Neural progenitor cell (in vitro differentiated cells): ENCODE data around the gene UCP3. TPM values are rescaled to one million over a fixed set of nuclear protein-coding genes. Genes with fewer than 3 reads are reported as not detected.

Experiments used
- DNase-seq: peaks from one replicate; pipeline ENCODE4 v3.0.0-alpha.2; 2016; ENCODE audit warnings: low spot score
- H2AFZ ChIP-seq: fragments of 200-600 bp; sonication (generic); replicated peaks from 2 replicates; pipeline ENCODE4 v1.6.1; 2016; ENCODE audit warnings: antibody characterized with exemption
- H3F3A ChIP-seq: fragments of 200-600 bp; sonication (generic); 2 replicates; pipeline ENCODE4 v1.6.1; 2016; ENCODE audit warnings: antibody characterized with exemption, low read depth
- H3K27ac ChIP-seq: fragments of 200-600 bp; sonication (generic); 2 replicates; pipeline ENCODE4 v1.5.1; 2016; ENCODE audit warnings: mild to moderate bottlenecking
- H3K27me3 ChIP-seq: fragments of 200-600 bp; sonication (generic); 2 replicates; pipeline ENCODE4 v1.6.1; 2016; ENCODE audit warnings: mild to moderate bottlenecking, moderate library complexity
- H3K36me3 ChIP-seq: fragments of 200-600 bp; sonication (generic); 2 replicates; pipeline ENCODE4 v1.5.1; 2016
- H3K4me1 ChIP-seq: fragments of 200-600 bp; sonication (generic); 2 replicates; pipeline ENCODE4 v1.6.1; 2016; ENCODE audit warnings: mixed run types
- H3K4me2 ChIP-seq: fragments of 200-600 bp; sonication (generic); 2 replicates; pipeline ENCODE4 v1.6.1; 2016
- H3K4me3 ChIP-seq: fragments of 200-600 bp; sonication (generic); 2 replicates; pipeline ENCODE4 v1.5.1; 2016
- H3K79me2 ChIP-seq: fragments of 200-600 bp; sonication (generic); 2 replicates; pipeline ENCODE4 v1.6.1; 2016; ENCODE audit warnings: low read depth
- H3K9ac ChIP-seq: fragments of 200-600 bp; sonication (generic); 2 replicates; pipeline ENCODE4 v1.6.1; 2016
- H3K9me3 ChIP-seq: fragments of 200-600 bp; sonication (generic); 2 replicates; pipeline ENCODE4 v1.5.1; 2016; ENCODE audit warnings: low read depth
- H4K20me1 ChIP-seq: fragments of 200-600 bp; sonication (generic); 2 replicates; pipeline ENCODE4 v1.6.1; 2016; ENCODE audit warnings: low read depth
- H3K27ac Mint-ChIP-seq: 3 replicates; pipeline ENCODE4 v1.8.0; 2021; ENCODE audit warnings: mixed read lengths
- H3K27me3 Mint-ChIP-seq: 2 replicates; pipeline ENCODE4 v1.8.0; 2022; ENCODE audit warnings: low read depth, mild to moderate bottlenecking, inconsistent platforms, moderate library complexity, mixed read lengths; ENCODE audit not compliant: insufficient read depth
- H3K36me3 Mint-ChIP-seq: 3 replicates; pipeline ENCODE4 v1.8.0; 2021; ENCODE audit warnings: mixed read lengths
- H3K4me1 Mint-ChIP-seq: 3 replicates; pipeline ENCODE4 v1.8.0; 2021; ENCODE audit warnings: mixed read lengths
- H3K4me3 Mint-ChIP-seq: 3 replicates; pipeline ENCODE4 v1.8.0; 2021; ENCODE audit warnings: mild to moderate bottlenecking, moderate library complexity, mixed read lengths
- H3K9me3 Mint-ChIP-seq: 3 replicates; pipeline ENCODE4 v1.8.0; 2020; ENCODE audit warnings: mixed read lengths
- CTCF ChIP-seq: fragments of 200-600 bp; sonication (generic); IDR thresholded peaks from 2 replicates; pipeline ENCODE4 v1.5.1; 2017; ENCODE audit warnings: antibody characterized with exemption, mild to moderate bottlenecking
- EZH2 ChIP-seq: fragments of 200-600 bp; sonication (generic); IDR thresholded peaks from 2 replicates; pipeline ENCODE4 v1.6.1; 2017; ENCODE audit warnings: antibody characterized with exemption, mild to moderate bottlenecking, moderate library complexity
- EZH2phosphoT487 ChIP-seq: fragments of 200-600 bp; sonication (generic); IDR thresholded peaks from 2 replicates; pipeline ENCODE4 v1.6.1; 2017; ENCODE audit warnings: antibody characterized with exemption
- total RNA-seq: library from RNA; depleted of rRNA; stranded (reverse); fragments of >200 nt; gene quantifications from 2 replicates; pipeline ENCODE4 v1.2.3, GENCODE V29; 2015; ENCODE audit warnings: low replicate concordance

Gene UCP3
- total RNA-seq, 1 donor from 2014 or later = not detected

DNA sequence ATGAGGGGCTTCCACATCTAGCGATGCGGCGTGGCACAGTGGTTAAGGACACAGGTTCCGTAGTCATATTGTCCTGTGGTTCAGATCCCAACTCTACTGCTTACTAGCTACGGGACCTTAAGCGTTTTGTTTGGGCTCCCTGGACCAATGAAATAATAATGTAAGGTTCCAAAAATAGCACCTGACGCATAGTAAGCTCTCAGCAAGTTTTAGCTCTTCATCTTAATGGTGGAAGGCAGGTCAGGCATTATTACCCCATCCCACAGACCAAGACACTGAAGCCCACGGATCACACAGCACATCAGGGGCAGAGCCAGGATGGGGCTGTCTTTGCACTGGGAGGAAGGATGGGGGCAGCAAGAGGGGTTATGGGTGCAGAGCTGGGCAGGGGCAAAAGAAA, 45.0 kb downstream of the UCP3 start:
- no peaks in the 10 kb centered on the region for H3K9me3 Mint-ChIP-seq
- H3K27ac Mint-ChIP-seq = no peak overlapping the region
- H3F3A ChIP-seq = no peaks in the 10 kb centered on the region
- H3K36me3 ChIP-seq = no peaks in the 10 kb centered on the region
- no peak overlapping the region for H3K9ac ChIP-seq
- H3K27ac ChIP-seq = no peak overlapping the region
- H3K4me3 ChIP-seq = no peak overlapping the region
- H2AFZ ChIP-seq = peak overlapping the region; percentile 80
- H3K36me3 Mint-ChIP-seq = no peaks in the 10 kb centered on the region
- DNase-seq = no peak
- no peak overlapping the region for H3K4me2 ChIP-seq
- no peaks in the 10 kb centered on the region for H4K20me1 ChIP-seq
- no peak overlapping the region for H3K4me3 Mint-ChIP-seq
- peaks cover 6% of the 10 kb centered on the region for H3K27me3 Mint-ChIP-seq
- no peaks in the 10 kb centered on the region for H3K9me3 ChIP-seq
- TF ChIP-seq CTCF (no peak), EZH2 (no peak)
- no peaks in the 10 kb centered on the region for H3K27me3 ChIP-seq
- H3K4me1 ChIP-seq = peaks cover 2% of the 10 kb centered on the region
- H3K4me1 Mint-ChIP-seq = no peaks in the 10 kb centered on the region
- H3K79me2 ChIP-seq = no peaks in the 10 kb centered on the region

GRCh38 chr11:73962101-73962705, 46.7 kb downstream of the UCP3 start:
- Mint-ChIP-seq H3K4me1 (peaks cover 5% of the 10 kb centered on the region), H3K4me3 (no peak overlapping the region), H3K27me3 (peaks cover 10% of the 10 kb centered on the region), H3K27ac (no peak overlapping the region), H3K9me3 (no peaks in the 10 kb centered on the region), H3K36me3 (no peaks in the 10 kb centered on the region)
- Histone ChIP-seq H3K9ac (no peak overlapping the region), H2AFZ (no peak overlapping the region), H3K27me3 (no peaks in the 10 kb centered on the region), H4K20me1 (no peaks in the 10 kb centered on the region), H3K4me3 (no peak overlapping the region), H3K4me2 (no peak overlapping the region), H3K9me3 (no peaks in the 10 kb centered on the region), H3K27ac (no peak overlapping the region), H3K4me1 (peaks cover 6% of the 10 kb centered on the region), H3F3A (no peaks in the 10 kb centered on the region), H3K79me2 (no peaks in the 10 kb centered on the region), H3K36me3 (no peaks in the 10 kb centered on the region)
- no peak for DNase-seq
- TF ChIP-seq EZH2 = no peak
- TF ChIP-seq EZH2phosphoT487 = no peak
- no peak for TF ChIP-seq CTCF

GRCh38 chr11:73961321-73961720, 47.6 kb downstream of the UCP3 start:
- Histone ChIP-seq H3K4me2 (no peak overlapping the region), H3K27ac (no peak overlapping the region), H3K9me3 (no peaks in the 10 kb centered on the region), H3K4me3 (no peak overlapping the region), H3K36me3 (no peaks in the 10 kb centered on the region), H3F3A (no peaks in the 10 kb centered on the region), H3K4me1 (peaks cover 6% of the 10 kb centered on the region), H4K20me1 (no peaks in the 10 kb centered on the region), H3K9ac (no peak overlapping the region), H3K27me3 (no peaks in the 10 kb centered on the region), H3K79me2 (no peaks in the 10 kb centered on the region), H2AFZ (no peak overlapping the region)
- no peak for TF ChIP-seq CTCF
- no peak for TF ChIP-seq EZH2
- no peak for TF ChIP-seq EZH2phosphoT487
- H3K9me3 Mint-ChIP-seq = no peaks in the 10 kb centered on the region
- no peak overlapping the region for H3K27ac Mint-ChIP-seq
- no peak overlapping the region for H3K4me3 Mint-ChIP-seq
- DNase-seq = no peak
- peaks cover 9% of the 10 kb centered on the region for H3K4me1 Mint-ChIP-seq
- no peaks in the 10 kb centered on the region for H3K36me3 Mint-ChIP-seq
- H3K27me3 Mint-ChIP-seq = peaks cover 10% of the 10 kb centered on the region
